ENCODE measurements around the gene LAMA2. TPM values are rescaled to one million over a fixed set of nuclear protein-coding genes. Genes with fewer than 3 reads are reported as not detected.

LAMA2 gene
- polyA plus RNA-seq, 1 donor, result 5.4 TPM

GRCh38 chr6:129253242-129253641, 370.3 kb downstream of the LAMA2 start:
- H3K4me1 ChIP-seq (ENCODE audit: control insufficient read depth, insufficient read depth, low read length), result no peaks in the 10 kb centered on the region
- no peak overlapping the region for H3K27ac ChIP-seq (ENCODE audit: low read length)
- 80% methylated on average over 1 of the region's 1 CpG for WGBS (ENCODE audit: insufficient coverage, low lambda C conversion rate)
- no peak for DNase-seq
- H3K9me3 ChIP-seq (ENCODE audit: control insufficient read depth, low read depth, low read length), result no peaks in the 10 kb centered on the region
- no peak overlapping the region for H3K4me3 ChIP-seq (ENCODE audit: low read length)
- no peaks in the 10 kb centered on the region for H3K27me3 ChIP-seq (ENCODE audit: control insufficient read depth, insufficient read depth, low read length)
- no peaks in the 10 kb centered on the region for H3K36me3 ChIP-seq (ENCODE audit: control insufficient read depth, insufficient read depth, low read length)

DNA sequence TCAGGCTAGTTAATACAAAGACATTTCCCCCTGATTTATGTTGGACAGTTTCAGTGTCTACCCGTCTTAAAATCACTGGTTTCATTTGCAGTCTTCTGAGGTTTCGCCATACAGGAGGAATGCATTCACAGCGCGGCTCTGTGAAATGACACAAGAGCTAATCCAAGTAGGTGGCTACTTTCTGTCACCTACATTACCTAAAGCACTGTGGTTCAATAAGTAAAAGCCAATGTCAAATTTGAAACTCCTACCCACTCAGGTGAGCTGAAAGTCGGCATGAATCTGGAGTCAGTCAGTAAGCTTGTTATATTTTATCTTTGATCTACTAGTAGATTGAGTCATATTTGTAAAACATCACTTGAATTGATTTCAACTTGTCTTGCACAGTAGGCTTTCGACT, 370.8 kb downstream of the LAMA2 start:
- WGBS (ENCODE audit: insufficient coverage, low lambda C conversion rate), result 83% methylated on average over 1 of the region's 6 CpGs
- DNase-seq, result no peak
- H3K9me3 ChIP-seq (ENCODE audit: control insufficient read depth, low read depth, low read length), result no peaks in the 10 kb centered on the region
- H3K4me1 ChIP-seq (ENCODE audit: control insufficient read depth, insufficient read depth, low read length), result no peaks in the 10 kb centered on the region
- H3K27me3 ChIP-seq (ENCODE audit: control insufficient read depth, insufficient read depth, low read length), result no peaks in the 10 kb centered on the region
- no peak overlapping the region for H3K4me3 ChIP-seq (ENCODE audit: low read length)
- H3K27ac ChIP-seq (ENCODE audit: low read length), result no peak overlapping the region
- H3K36me3 ChIP-seq (ENCODE audit: control insufficient read depth, insufficient read depth, low read length), result no peaks in the 10 kb centered on the region

DNA sequence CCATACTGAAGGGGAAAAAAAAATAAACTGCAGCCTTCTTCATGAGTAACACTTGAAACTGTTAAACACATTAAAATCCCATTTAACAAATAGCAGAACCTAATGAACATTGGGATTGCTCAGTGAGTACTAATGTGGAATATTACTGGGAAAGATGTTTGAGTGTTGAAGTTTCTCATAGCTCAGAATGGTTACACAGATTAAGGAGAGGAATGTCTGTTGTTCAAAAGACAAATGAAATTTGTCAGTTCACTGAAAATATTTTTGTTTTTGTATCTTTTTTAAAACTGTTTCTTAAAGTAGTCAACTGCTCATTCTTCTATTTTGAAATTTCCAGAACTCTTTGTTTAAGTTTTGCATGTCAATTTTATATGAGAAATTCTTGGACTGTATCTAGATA, 374.3 kb downstream of the LAMA2 start:
- Histone ChIP-seq H3K36me3 (ENCODE audit: control insufficient read depth, insufficient read depth, low read length) (no peaks in the 10 kb centered on the region), H3K4me1 (ENCODE audit: control insufficient read depth, insufficient read depth, low read length) (no peaks in the 10 kb centered on the region), H3K27me3 (ENCODE audit: control insufficient read depth, insufficient read depth, low read length) (no peaks in the 10 kb centered on the region), H3K4me3 (ENCODE audit: low read length) (no peak overlapping the region), H3K27ac (ENCODE audit: low read length) (no peak overlapping the region), H3K9me3 (ENCODE audit: control insufficient read depth, low read depth, low read length) (no peaks in the 10 kb centered on the region)
- DNase-seq, result no peak

GRCh38 chr6:129262661-129263060, 379.7 kb downstream of the LAMA2 start:
- no peaks in the 10 kb centered on the region for H3K36me3 ChIP-seq (ENCODE audit: control insufficient read depth, insufficient read depth, low read length)
- WGBS (ENCODE audit: insufficient coverage, low lambda C conversion rate), result 60% methylated on average over 1 of the region's 1 CpG
- no peak for DNase-seq
- no peak overlapping the region for H3K4me3 ChIP-seq (ENCODE audit: low read length)
- H3K9me3 ChIP-seq (ENCODE audit: control insufficient read depth, low read depth, low read length), result no peaks in the 10 kb centered on the region
- H3K27me3 ChIP-seq (ENCODE audit: control insufficient read depth, insufficient read depth, low read length), result no peaks in the 10 kb centered on the region
- no peak overlapping the region for H3K27ac ChIP-seq (ENCODE audit: low read length)
- H3K4me1 ChIP-seq (ENCODE audit: control insufficient read depth, insufficient read depth, low read length), result no peaks in the 10 kb centered on the region

DNA sequence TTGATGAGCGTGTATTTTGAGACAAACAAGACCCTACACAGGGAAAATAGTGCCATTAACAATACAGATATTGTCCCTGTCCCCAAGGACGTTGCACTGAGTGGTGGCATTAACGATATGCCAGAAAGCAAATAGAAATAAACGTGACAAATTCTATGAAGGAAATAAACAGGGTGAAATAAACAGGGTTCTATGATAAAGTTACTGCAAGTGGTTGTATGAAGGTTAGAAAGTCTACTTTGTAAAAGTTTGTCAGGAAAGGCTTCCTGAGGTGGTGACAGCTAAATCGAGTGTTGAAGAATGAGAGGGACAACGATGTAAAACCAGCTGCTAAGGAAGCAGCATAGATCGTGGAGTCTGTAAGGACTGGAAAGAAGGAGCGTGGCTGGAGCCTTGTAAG, 380.2 kb downstream of the LAMA2 start:
- no peaks in the 10 kb centered on the region for H3K27me3 ChIP-seq (ENCODE audit: control insufficient read depth, insufficient read depth, low read length)
- H3K27ac ChIP-seq (ENCODE audit: low read length), result no peak overlapping the region
- H3K4me1 ChIP-seq (ENCODE audit: control insufficient read depth, insufficient read depth, low read length), result no peaks in the 10 kb centered on the region
- WGBS (ENCODE audit: insufficient coverage, low lambda C conversion rate), result 81% methylated on average over 5 of the region's 8 CpGs
- H3K36me3 ChIP-seq (ENCODE audit: control insufficient read depth, insufficient read depth, low read length), result no peaks in the 10 kb centered on the region
- no peak for DNase-seq
- no peaks in the 10 kb centered on the region for H3K9me3 ChIP-seq (ENCODE audit: control insufficient read depth, low read depth, low read length)
- H3K4me3 ChIP-seq (ENCODE audit: low read length), result no peak overlapping the region

- Histone ChIP-seq H3K36me3 (ENCODE audit: control insufficient read depth, insufficient read depth, low read length) (no peaks in the 10 kb centered on the region), H3K4me1 (ENCODE audit: control insufficient read depth, insufficient read depth, low read length) (no peaks in the 10 kb centered on the region), H3K4me3 (ENCODE audit: low read length) (no peak overlapping the region), H3K27me3 (ENCODE audit: control insufficient read depth, insufficient read depth, low read length) (no peaks in the 10 kb centered on the region), H3K27ac (ENCODE audit: low read length) (no peak overlapping the region), H3K9me3 (ENCODE audit: control insufficient read depth, low read depth, low read length) (no peaks in the 10 kb centered on the region)
- WGBS (ENCODE audit: insufficient coverage, low lambda C conversion rate), result 93% methylated on average over 3 of the region's 3 CpGs
- no peak for DNase-seq
These were observed 381.6 kb downstream of the LAMA2 start for GRCh38 chr6:129264480-129265045.

DNA sequence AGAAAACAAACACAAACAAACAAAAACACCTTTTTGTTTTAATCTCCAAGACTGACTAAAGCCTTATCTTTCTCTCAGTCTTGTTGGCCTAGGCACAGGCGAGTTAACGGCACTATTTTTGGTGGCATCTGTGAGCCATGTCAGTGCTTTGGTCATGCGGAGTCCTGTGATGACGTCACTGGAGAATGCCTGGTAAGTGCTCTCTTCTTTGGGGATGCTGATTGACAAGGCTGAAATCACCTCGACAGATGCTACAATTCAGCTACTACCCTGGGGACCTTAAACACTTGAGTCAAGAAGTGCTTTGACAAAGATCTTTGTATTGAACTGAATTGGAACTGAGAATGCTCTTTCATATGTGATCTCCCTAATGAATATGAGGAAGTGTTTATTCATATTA, 384.1 kb downstream of the LAMA2 start:
- Histone ChIP-seq H3K36me3 (ENCODE audit: control insufficient read depth, insufficient read depth, low read length) (no peaks in the 10 kb centered on the region), H3K4me3 (ENCODE audit: low read length) (no peak overlapping the region), H3K4me1 (ENCODE audit: control insufficient read depth, insufficient read depth, low read length) (no peaks in the 10 kb centered on the region), H3K27me3 (ENCODE audit: control insufficient read depth, insufficient read depth, low read length) (no peaks in the 10 kb centered on the region), H3K27ac (ENCODE audit: low read length) (no peak overlapping the region), H3K9me3 (ENCODE audit: control insufficient read depth, low read depth, low read length) (no peaks in the 10 kb centered on the region)
- WGBS (ENCODE audit: insufficient coverage, low lambda C conversion rate), result 100% methylated on average over 1 of the region's 5 CpGs
- DNase-seq, result no peak

DNA sequence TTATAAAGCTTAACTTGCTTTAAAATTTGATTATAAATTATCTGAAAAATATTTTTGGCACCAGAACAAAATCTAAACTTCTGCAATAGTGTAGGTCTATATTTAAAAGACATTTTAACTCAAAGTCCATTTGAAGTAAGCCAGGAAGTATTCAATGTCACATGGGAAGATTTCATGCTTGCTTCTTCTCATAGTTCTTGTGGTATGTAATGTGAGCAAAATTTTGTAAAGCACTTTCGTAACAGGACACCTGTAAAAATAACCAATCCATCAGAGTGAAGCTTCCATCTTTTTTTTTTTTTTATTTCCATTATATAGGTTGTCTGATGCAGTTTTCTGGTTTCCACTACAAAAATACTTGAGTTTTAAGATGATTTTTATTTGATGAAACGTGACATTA, 386.1 kb downstream of the LAMA2 start:
- H3K4me1 ChIP-seq (ENCODE audit: control insufficient read depth, insufficient read depth, low read length), result no peaks in the 10 kb centered on the region
- WGBS (ENCODE audit: insufficient coverage, low lambda C conversion rate), result 96% methylated on average over 2 of the region's 2 CpGs
- no peaks in the 10 kb centered on the region for H3K36me3 ChIP-seq (ENCODE audit: control insufficient read depth, insufficient read depth, low read length)
- no peak overlapping the region for H3K27ac ChIP-seq (ENCODE audit: low read length)
- no peaks in the 10 kb centered on the region for H3K9me3 ChIP-seq (ENCODE audit: control insufficient read depth, low read depth, low read length)
- H3K27me3 ChIP-seq (ENCODE audit: control insufficient read depth, insufficient read depth, low read length), result no peaks in the 10 kb centered on the region
- no peak for DNase-seq
- no peak overlapping the region for H3K4me3 ChIP-seq (ENCODE audit: low read length)

GRCh38 chr6:129269891-129270290, 387.0 kb downstream of the LAMA2 start:
- Histone ChIP-seq H3K27ac (ENCODE audit: low read length) (no peak overlapping the region), H3K4me1 (ENCODE audit: control insufficient read depth, insufficient read depth, low read length) (no peaks in the 10 kb centered on the region), H3K36me3 (ENCODE audit: control insufficient read depth, insufficient read depth, low read length) (no peaks in the 10 kb centered on the region), H3K27me3 (ENCODE audit: control insufficient read depth, insufficient read depth, low read length) (no peaks in the 10 kb centered on the region), H3K4me3 (ENCODE audit: low read length) (no peak overlapping the region), H3K9me3 (ENCODE audit: control insufficient read depth, low read depth, low read length) (no peaks in the 10 kb centered on the region)
- no peak for DNase-seq
- no CpG with 5 or more reads among the region's 2 CpGs for WGBS (ENCODE audit: insufficient coverage, low lambda C conversion rate)

DNA sequence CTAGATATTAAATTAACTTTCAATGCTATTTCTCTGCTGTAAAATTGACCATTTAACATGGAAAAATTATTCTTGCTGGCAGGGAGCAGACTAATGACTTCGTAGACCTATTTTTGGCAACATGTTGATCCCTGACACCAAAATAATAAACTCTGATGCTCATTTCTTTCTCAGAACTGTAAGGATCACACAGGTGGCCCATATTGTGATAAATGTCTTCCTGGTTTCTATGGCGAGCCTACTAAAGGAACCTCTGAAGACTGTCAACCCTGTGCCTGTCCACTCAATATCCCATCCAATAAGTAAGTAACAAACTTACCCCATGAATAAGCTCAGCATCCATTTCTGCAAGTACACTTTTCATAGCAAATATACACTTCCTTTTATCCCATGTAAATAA, 387.5 kb downstream of the LAMA2 start:
- no peaks in the 10 kb centered on the region for H3K36me3 ChIP-seq (ENCODE audit: control insufficient read depth, insufficient read depth, low read length)
- 80% methylated on average over 2 of the region's 2 CpGs for WGBS (ENCODE audit: insufficient coverage, low lambda C conversion rate)
- no peak overlapping the region for H3K27ac ChIP-seq (ENCODE audit: low read length)

GRCh38 chr6:129273161-129273560, 390.2 kb downstream of the LAMA2 start:
- Histone ChIP-seq H3K27me3 (ENCODE audit: control insufficient read depth, insufficient read depth, low read length) (no peaks in the 10 kb centered on the region), H3K27ac (ENCODE audit: low read length) (no peak overlapping the region), H3K36me3 (ENCODE audit: control insufficient read depth, insufficient read depth, low read length) (no peaks in the 10 kb centered on the region), H3K4me3 (ENCODE audit: low read length) (no peak overlapping the region), H3K4me1 (ENCODE audit: control insufficient read depth, insufficient read depth, low read length) (no peaks in the 10 kb centered on the region), H3K9me3 (ENCODE audit: control insufficient read depth, low read depth, low read length) (no peaks in the 10 kb centered on the region)
- WGBS (ENCODE audit: insufficient coverage, low lambda C conversion rate), result 100% methylated on average over 1 of the region's 3 CpGs
- no peak for DNase-seq

More for the DNA sequence above, 387.5 kb downstream of the LAMA2 start:
- H3K9me3 ChIP-seq (ENCODE audit: control insufficient read depth, low read depth, low read length), result no peaks in the 10 kb centered on the region
- H3K4me1 ChIP-seq (ENCODE audit: control insufficient read depth, insufficient read depth, low read length), result no peaks in the 10 kb centered on the region
- DNase-seq, result no peak
- no peaks in the 10 kb centered on the region for H3K27me3 ChIP-seq (ENCODE audit: control insufficient read depth, insufficient read depth, low read length)
- H3K4me3 ChIP-seq (ENCODE audit: low read length), result no peak overlapping the region

All from large intestine (tissue), 3 donors.